HepG2 (cell line): ENCODE results near the gene SPRY1. TPM values are rescaled to one million over a fixed set of nuclear protein-coding genes. Genes with fewer than 3 reads are reported as not detected.

Experiments used
- ARID3A ChIP-seq: IDR thresholded peaks from 2 replicates; pipeline ENCODE4 v1.6.1; 2012; ENCODE audit warnings: low read depth, low read length, improper control_type of control experiment
- FOXO4 ChIP-seq: sonication (generic); formaldehyde crosslinking; conservative IDR thresholded peaks from 2 replicates; pipeline ENCODE4 v1.8.1; 2023; ENCODE audit warnings: missing genetic modification reagents
- FOXP4 ChIP-seq: sonication (generic); formaldehyde crosslinking; IDR thresholded peaks from 2 replicates; pipeline ENCODE4 v1.4.0; 2020; ENCODE audit warnings: missing genetic modification reagents
- MIXL1 ChIP-seq: IDR thresholded peaks from 2 replicates; pipeline ENCODE4 v1.6.1; 2016
- NONO ChIP-seq, 2 experiments: fragments of 450-650 bp in 1 of 2; sonication (generic) in 1 of 2; formaldehyde crosslinking in 1 of 2; IDR thresholded peaks in 1 of 2; conservative IDR thresholded peaks in 1 of 2; 2 replicates each; pipeline versions ENCODE4 v1.6.1 to v1.8.0; 2017 to 2022; ENCODE audit warnings: mild to moderate bottlenecking in 1 of 2, missing genetic modification reagents in 1 of 2, moderate library complexity in 1 of 2
- RBFOX2 ChIP-seq: fragments of 200-400 bp; formaldehyde crosslinking; IDR thresholded peaks from 2 replicates; pipeline ENCODE4 v1.6.1; 2017; ENCODE audit warnings: low read depth, mild to moderate bottlenecking, low read length
- TMF1 ChIP-seq: sonication (generic); formaldehyde crosslinking; IDR thresholded peaks from 2 replicates; pipeline ENCODE4 v1.8.1; 2022; ENCODE audit warnings: low read depth, missing genetic modification reagents
- U2AF1 ChIP-seq: fragments of 200-400 bp; formaldehyde crosslinking; optimal IDR thresholded peaks from 2 replicates; pipeline ENCODE3; 2017; ENCODE audit warnings: mild to moderate bottlenecking, low read depth, low read length
- ZBTB33 ChIP-seq: sonication (generic); formaldehyde crosslinking; IDR thresholded peaks from 2 replicates; pipeline ENCODE4 v1.4.0; 2020; ENCODE audit warnings: missing genetic modification reagents
- ZHX2 ChIP-seq, 2 experiments: sonication (generic) in 1 of 2; formaldehyde crosslinking in 1 of 2; IDR thresholded peaks; 2 replicates each; pipeline versions ENCODE4 v1.6.1 to v1.9.0; 2014 to 2022; ENCODE audit warnings: antibody characterized with exemption in 1 of 2, borderline replicate concordance in 1 of 2, inconsistent platforms in 1 of 2, low read depth in 1 of 2, missing genetic modification reagents in 1 of 2
- ZNF143 ChIP-seq: sonication (generic); formaldehyde crosslinking; IDR thresholded peaks from 2 replicates; pipeline ENCODE4 v1.4.0; 2020; ENCODE audit warnings: missing genetic modification reagents
- ZNF644 ChIP-seq: IDR thresholded peaks from 2 replicates; pipeline ENCODE4 v1.6.1; 2016; ENCODE audit warnings: low read depth
- ZNF782 ChIP-seq: sonication (generic); formaldehyde crosslinking; IDR thresholded peaks from 2 replicates; pipeline ENCODE4 v1.4.0; 2020; ENCODE audit warnings: missing genetic modification reagents, mild to moderate bottlenecking, borderline replicate concordance
- polyA plus RNA-seq, 8 experiments: library from polyadenylated mRNA; depleted of rRNA in 3 of 8; stranded (reverse) in 7 of 8; unstranded in 1 of 8; fragments of >200 nt; fragmentation: Illumina TruSeq in 4 of 8; extraction: Trizol in 4 of 8; gene quantifications; 2 replicates each; pipeline versions ENCODE4 v1.2.1 to v1.2.3, GENCODE V29; 2011 to 2016; ENCODE audit warnings: low read depth in 4 of 8, missing spikeins in 1 of 8, mixed read lengths in 1 of 8; ENCODE audit not compliant: insufficient read depth in 1 of 8
- total RNA-seq, 5 experiments: library from RNA; depleted of rRNA; stranded (reverse); fragments of >200 nt; fragmentation: Illumina TruSeq; extraction: Trizol; gene quantifications; 2 replicates each; pipeline ENCODE4 v1.2.3, GENCODE V29; 2016; ENCODE audit warnings: low read depth in 1 of 5

The SPRY1 gene
- total and polyA plus RNA-seq, 2 of the 13 experiments (the other 11 are each of a cell fraction or from before 2014, with no cell fraction given): 24.7 to 33.4 TPM

GRCh38 chr4:123446865-123447474, 50.4 kb downstream of the SPRY1 start (continued):
- no peak for TF ChIP-seq ZHX2 (IDR thresholded peaks at IDR 0.05; ENCODE audit: low read depth)
- TF ChIP-seq ZHX2 (CRISPR knock-in tag; IDR thresholded peaks at IDR 0.05; ENCODE audit: borderline replicate concordance): no peak
- no peak for TF ChIP-seq ZNF782 (CRISPR knock-in tag)
- no peak for TF ChIP-seq ZNF143 (CRISPR knock-in tag)
- TF ChIP-seq FOXP4: peak; percentile 35; the same call in 1 of the 2 replicates
- no peak for TF ChIP-seq FOXO4 (CRISPR knock-in tag)
- TF ChIP-seq MIXL1: 0 out of 2 replicates have a peak, but pooled peaks have one; percentile 40
- no peak for TF ChIP-seq U2AF1
- no peak for TF ChIP-seq TMF1
- no peak for TF ChIP-seq ZNF644 (CRISPR knock-in tag)
- TF ChIP-seq NONO (IDR thresholded peaks at IDR 0.05): no peak
- TF ChIP-seq NONO (CRISPR knock-in tag; conservative IDR thresholded peaks at IDR 0.05): no peak
- no peak for TF ChIP-seq ARID3A
- no peak for TF ChIP-seq ZBTB33 (CRISPR knock-in tag)
- TF ChIP-seq RBFOX2: no peak
